Endodermal cell (in vitro differentiated cells): ENCODE data around the gene TMCC2. TPM values are rescaled to one million over a fixed set of nuclear protein-coding genes. Genes with fewer than 3 reads are reported as not detected.

ENCODE experiments used
- DNase-seq: peaks from one replicate; pipeline ENCODE4 v3.0.0-alpha.2; 2017
- H3K27ac ChIP-seq: 2 replicates; pipeline ENCODE4 v1.5.1; 2013; ENCODE audit warnings: mild to moderate bottlenecking, low read depth, low read length, moderate library complexity
- H3K27me3 ChIP-seq: 2 replicates; pipeline ENCODE4 v1.6.1; 2013; ENCODE audit warnings: mild to moderate bottlenecking, low read length, moderate library complexity; ENCODE audit not compliant: insufficient read depth, control insufficient read depth, poor library complexity, severe bottlenecking
- H3K36me3 ChIP-seq: 2 replicates; pipeline ENCODE4 v1.7.0; 2013; ENCODE audit warnings: mild to moderate bottlenecking, low read length, moderate library complexity; ENCODE audit not compliant: control insufficient read depth, insufficient read depth
- H3K4me1 ChIP-seq: one replicate; pipeline ENCODE4 v1.7.0; 2013; ENCODE audit warnings: low read length; ENCODE audit not compliant: control insufficient read depth, insufficient read depth
- H3K4me3 ChIP-seq: 2 replicates; pipeline ENCODE4 v1.5.1; 2013; ENCODE audit warnings: mild to moderate bottlenecking, low read length, moderate library complexity
- H3K9ac ChIP-seq: 2 replicates; pipeline ENCODE4 v1.6.1; 2013; ENCODE audit warnings: mild to moderate bottlenecking, low read length, moderate library complexity; ENCODE audit not compliant: poor library complexity, severe bottlenecking; ENCODE audit errors: extremely low read depth
- H3K9me3 ChIP-seq: 2 replicates; pipeline ENCODE4 v1.6.1; 2013; ENCODE audit warnings: mild to moderate bottlenecking, low read length, moderate library complexity; ENCODE audit not compliant: control insufficient read depth
- H3K27ac Mint-ChIP-seq: 2 replicates; pipeline ENCODE4 v1.8.0; 2020; ENCODE audit warnings: mixed read lengths
- H3K27me3 Mint-ChIP-seq: 2 replicates; pipeline ENCODE4 v1.8.0; 2021; ENCODE audit warnings: mild to moderate bottlenecking, mixed read lengths; ENCODE audit not compliant: insufficient read depth
- H3K36me3 Mint-ChIP-seq: 2 replicates; pipeline ENCODE4 v1.8.0; 2020; ENCODE audit warnings: low read depth, mixed read lengths
- H3K4me1 Mint-ChIP-seq: 2 replicates; pipeline ENCODE4 v1.8.0; 2020; ENCODE audit warnings: mixed read lengths
- H3K4me3 Mint-ChIP-seq: 2 replicates; pipeline ENCODE4 v1.8.0; 2020; ENCODE audit warnings: mild to moderate bottlenecking, moderate library complexity, mixed read lengths
- H3K9me3 Mint-ChIP-seq: 2 replicates; pipeline ENCODE4 v1.8.0; 2020; ENCODE audit warnings: mild to moderate bottlenecking, mixed read lengths
- WGBS, 2 experiments: methylation state at CpG; one replicate each; pipeline versions ENCODE4 v1.1.5 to v1.1.7; 2013; ENCODE audit warnings: missing lambda C conversion rate in 2 of 2, mixed read lengths in 1 of 2; ENCODE audit not compliant: insufficient coverage in 1 of 2, insufficient read length in 1 of 2; 5-methylcytosine and 5-hydroxymethylcytosine counted together
- total RNA-seq, 2 donors: library from RNA; stranded (reverse); fragmentation: NEBNext Ultra II Directional in 1 of 2; extraction: Animal tissue kit (Norgen Biotek cat#: 25700) in 1 of 2; gene quantifications; 2 replicates in 1 of 2; 3 replicates in 1 of 2; pipeline ENCODE4 v1.2.1, GENCODE V29; 2021
- TF ChIP-seq, protein P1 (sequence below): fragments of 200-600 bp; sonication (generic); conservative IDR thresholded peaks from 2 replicates; pipeline ENCODE4 v1.5.0; 2021; ENCODE audit warnings: antibody characterized with exemption, mild to moderate bottlenecking

TMCC2 gene
- total RNA-seq, 2 donors from 2014 or later: 5.2 to 5.8 TPM

DNA sequence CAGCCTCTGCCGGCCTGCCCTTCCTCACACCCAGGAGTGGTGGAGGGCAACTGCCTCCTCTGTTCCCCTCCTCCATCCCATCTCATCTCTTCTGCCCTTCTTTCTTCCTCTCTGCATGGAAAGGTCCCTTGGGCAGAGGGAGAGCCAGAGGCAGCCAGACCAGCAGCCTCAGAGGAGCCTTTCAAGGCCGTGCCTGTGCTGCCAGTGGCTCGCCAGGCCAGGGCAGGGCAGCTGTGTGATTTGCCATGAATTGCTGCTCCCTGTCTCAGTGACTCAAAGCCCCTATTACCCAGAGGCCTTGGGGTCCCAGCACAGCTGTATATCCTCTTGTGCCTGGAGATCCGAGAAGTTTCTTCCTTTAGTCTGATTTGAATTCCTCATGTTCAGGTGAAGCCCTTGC, 21.9 kb downstream of the TMCC2 start:
- H3K4me1 Mint-ChIP-seq: no peaks in the 10 kb centered on the region
- Histone ChIP-seq H3K27ac (peak overlapping the region; percentile 32), H3K27me3 (no peaks in the 10 kb centered on the region), H3K9ac (no peak overlapping the region), H3K4me1 (no peaks in the 10 kb centered on the region), H3K4me3 (no peak overlapping the region), H3K36me3 (no peaks in the 10 kb centered on the region), H3K9me3 (no peaks in the 10 kb centered on the region)
- WGBS, 2 experiments: 82 to 91% methylated on average over 2 to 4 of the region's 4 CpGs
- TF ChIP-seq, protein P1, sequence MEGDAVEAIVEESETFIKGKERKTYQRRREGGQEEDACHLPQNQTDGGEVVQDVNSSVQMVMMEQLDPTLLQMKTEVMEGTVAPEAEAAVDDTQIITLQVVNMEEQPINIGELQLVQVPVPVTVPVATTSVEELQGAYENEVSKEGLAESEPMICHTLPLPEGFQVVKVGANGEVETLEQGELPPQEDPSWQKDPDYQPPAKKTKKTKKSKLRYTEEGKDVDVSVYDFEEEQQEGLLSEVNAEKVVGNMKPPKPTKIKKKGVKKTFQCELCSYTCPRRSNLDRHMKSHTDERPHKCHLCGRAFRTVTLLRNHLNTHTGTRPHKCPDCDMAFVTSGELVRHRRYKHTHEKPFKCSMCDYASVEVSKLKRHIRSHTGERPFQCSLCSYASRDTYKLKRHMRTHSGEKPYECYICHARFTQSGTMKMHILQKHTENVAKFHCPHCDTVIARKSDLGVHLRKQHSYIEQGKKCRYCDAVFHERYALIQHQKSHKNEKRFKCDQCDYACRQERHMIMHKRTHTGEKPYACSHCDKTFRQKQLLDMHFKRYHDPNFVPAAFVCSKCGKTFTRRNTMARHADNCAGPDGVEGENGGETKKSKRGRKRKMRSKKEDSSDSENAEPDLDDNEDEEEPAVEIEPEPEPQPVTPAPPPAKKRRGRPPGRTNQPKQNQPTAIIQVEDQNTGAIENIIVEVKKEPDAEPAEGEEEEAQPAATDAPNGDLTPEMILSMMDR: no peak
- no peak overlapping the region for H3K27ac Mint-ChIP-seq
- DNase-seq: no peak
- no peaks in the 10 kb centered on the region for H3K36me3 Mint-ChIP-seq
- no peaks in the 10 kb centered on the region for H3K27me3 Mint-ChIP-seq
- no peaks in the 10 kb centered on the region for H3K9me3 Mint-ChIP-seq
- H3K4me3 Mint-ChIP-seq: no peak overlapping the region

DNA sequence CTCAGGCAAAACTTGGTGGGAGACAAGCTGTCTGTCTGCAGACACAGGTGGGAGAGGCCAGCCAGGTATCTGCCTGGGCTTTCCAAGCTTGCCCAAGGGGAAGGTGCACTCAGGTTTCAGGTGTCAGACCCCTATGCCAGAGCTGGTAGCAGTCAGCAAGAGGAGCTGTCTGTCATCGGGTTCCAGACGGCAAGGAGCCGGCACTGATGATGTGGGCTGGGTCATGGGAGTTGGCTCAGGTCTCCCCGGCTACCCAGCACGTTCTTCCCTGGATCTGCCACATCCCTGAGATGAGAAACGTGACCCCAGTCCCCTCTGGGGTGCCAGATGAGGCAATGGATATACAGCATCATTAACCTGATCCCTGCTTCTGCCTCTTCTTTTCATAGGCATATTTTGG, 23.0 kb downstream of the TMCC2 start:
- no peaks in the 10 kb centered on the region for H3K36me3 ChIP-seq
- Mint-ChIP-seq H3K9me3 (no peaks in the 10 kb centered on the region), H3K27me3 (no peaks in the 10 kb centered on the region), H3K4me3 (no peak overlapping the region), H3K27ac (no peak overlapping the region), H3K4me1 (no peaks in the 10 kb centered on the region), H3K36me3 (no peaks in the 10 kb centered on the region)
- H3K9ac ChIP-seq: no peak overlapping the region
- TF ChIP-seq, protein P1: no peak
- no peak overlapping the region for H3K4me3 ChIP-seq
- H3K9me3 ChIP-seq: no peaks in the 10 kb centered on the region
- DNase-seq: no peak
- no peaks in the 10 kb centered on the region for H3K27me3 ChIP-seq
- H3K4me1 ChIP-seq: no peaks in the 10 kb centered on the region
- H3K27ac ChIP-seq: no peak overlapping the region
- 74 to 82% methylated on average over 6 of the region's 6 CpGs for WGBS, 2 experiments

DNA sequence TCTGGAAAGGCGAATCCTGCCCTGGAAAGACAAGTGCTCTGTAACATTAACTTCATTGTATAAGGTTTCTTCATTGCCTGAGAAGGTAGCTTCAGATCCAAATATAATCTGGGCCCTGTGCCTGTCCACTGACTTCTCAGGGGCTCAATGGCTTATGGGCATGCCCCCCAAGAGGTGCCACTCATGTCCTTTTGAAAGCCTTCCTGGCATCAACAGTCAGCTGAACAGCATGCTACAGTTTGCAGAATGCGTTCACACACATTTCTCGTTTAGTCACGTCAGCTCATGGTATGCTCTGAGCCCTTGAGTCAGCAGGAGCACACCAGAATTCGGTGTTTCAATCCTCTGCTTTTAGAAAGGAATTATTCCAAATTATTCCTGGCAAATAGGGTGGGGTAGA, 23.8 kb downstream of the TMCC2 start:
- Mint-ChIP-seq H3K27me3 (no peaks in the 10 kb centered on the region), H3K4me1 (peaks cover 5% of the 10 kb centered on the region), H3K27ac (no peak overlapping the region), H3K4me3 (no peak overlapping the region), H3K36me3 (no peaks in the 10 kb centered on the region), H3K9me3 (no peaks in the 10 kb centered on the region)
- no peaks in the 10 kb centered on the region for H3K36me3 ChIP-seq
- no peak overlapping the region for H3K9ac ChIP-seq
- no peak overlapping the region for H3K4me3 ChIP-seq
- 81 to 84% methylated on average over 5 of the region's 5 CpGs for WGBS, 2 experiments
- TF ChIP-seq, protein P1: no peak
- H3K4me1 ChIP-seq: no peaks in the 10 kb centered on the region
- no peak overlapping the region for H3K27ac ChIP-seq
- H3K27me3 ChIP-seq: no peaks in the 10 kb centered on the region
- H3K9me3 ChIP-seq: no peaks in the 10 kb centered on the region
- no peak for DNase-seq
